GM21717 (cell line): Measurements from ENCODE around the gene C2CD4A.
"Not testable (repeated sequence)": the region's sequence is repeated elsewhere in the genome, so short reads cannot be mapped to it uniquely, and the experiment has no call there.

ENCODE experiments used
- ATAC-seq: cut with Tn5 transposase; IDR thresholded peaks from one replicate; pipeline ENCODE4 v1.9.1; 2021; ENCODE audit warnings: mild to moderate bottlenecking, moderate library complexity; ENCODE audit not compliant: unreplicated experiment

The C2CD4A gene

GRCh38 chr15:62066663-62067447 is at the start of gene C2CD4A:
C2CD4A (plus strand) TSS chr15:62066977; CDS start chr15:62067614, 637 bp downstream.
- ATAC-seq: peak; percentile 47

GRCh38 chr15:62020576-62021160 is 46.1 kb upstream of the C2CD4A start:
- no peak for ATAC-seq

GRCh38 chr15:62021991-62022600 is 44.7 kb upstream of the C2CD4A start:
- ATAC-seq: no peak

GRCh38 chr15:62026487-62027262 is 40.1 kb upstream of the C2CD4A start:
- ATAC-seq: no peak

- no peak for ATAC-seq
Observed at GRCh38 chr15:62027263-62027565, 39.6 kb upstream of the C2CD4A start.

- ATAC-seq: no peak
Observed at GRCh38 chr15:62027916-62028315, 38.9 kb upstream of the C2CD4A start.

GRCh38 chr15:62035256-62035924 is 31.4 kb upstream of the C2CD4A start:
- ATAC-seq: no peak

- peak; percentile 85 for ATAC-seq
Observed at GRCh38 chr15:62046078-62046743, 20.6 kb upstream of the C2CD4A start.

- no peak for ATAC-seq
Observed at GRCh38 chr15:62047282-62047827, 19.4 kb upstream of the C2CD4A start.

- ATAC-seq: not testable (repeated sequence)
Observed at GRCh38 chr15:62048254-62048653, 18.5 kb upstream of the C2CD4A start.

GRCh38 chr15:62050115-62050514 is 16.7 kb upstream of the C2CD4A start:
- no peak for ATAC-seq

GRCh38 chr15:62051166-62051565 is 15.6 kb upstream of the C2CD4A start:
- no peak for ATAC-seq

- no peak for ATAC-seq
Observed at GRCh38 chr15:62052713-62053112, 14.1 kb upstream of the C2CD4A start.

GRCh38 chr15:62053439-62054085 is 13.2 kb upstream of the C2CD4A start:
- no peak for ATAC-seq

GRCh38 chr15:62054979-62055378 is 11.8 kb upstream of the C2CD4A start:
- no peak for ATAC-seq

GRCh38 chr15:62057341-62057980 is 9.3 kb upstream of the C2CD4A start:
- ATAC-seq: no peak

GRCh38 chr15:62058327-62059028 is 8.3 kb upstream of the C2CD4A start:
- no peak for ATAC-seq

- no peak for ATAC-seq
Observed at GRCh38 chr15:62059108-62059815, 7.5 kb upstream of the C2CD4A start.
